22Rv1 (cell line): Measurements from ENCODE around the gene TNNI3K.

Experiments
- CTCF ChIP-seq: fragments of 450-650 bp; IDR thresholded peaks from 2 replicates; pipeline ENCODE4 v1.5.1; 2017; ENCODE audit warnings: mild to moderate bottlenecking
- ZFX ChIP-seq: fragments of 450-650 bp; IDR thresholded peaks from 2 replicates; pipeline ENCODE4 v1.6.1; 2017; ENCODE audit warnings: antibody characterized with exemption, borderline replicate concordance

- TF ChIP-seq CTCF (no peak), ZFX (no peak)
Observed at GRCh38 chr1:74502432-74502831, 267.2 kb downstream of the TNNI3K start.
